Endothelial cell of umbilical vein (primary cell): ENCODE data around the gene POGZ. TPM values are rescaled to one million over a fixed set of nuclear protein-coding genes. Genes with fewer than 3 reads are reported as not detected.

ENCODE experiments used
- BruUV-seq: library from RNA; stranded (reverse); fragments of 400-500 nt; replicated peaks from 2 replicates; lab custom pipeline; 2021; lab: Mats Ljungman, UMichigan
- CTCF ChIA-PET: fragments of 300-600, 350-600 bp; sonication (Branson Sonifier 250); formaldehyde crosslinking; loops from one replicate; lab custom pipeline; 2021; ENCODE audit warnings: antibody characterized with exemption, inconsistent platforms; lab: Charles Lee
- POLR2A ChIA-PET: fragments of 300-600, 350-600 bp; sonication (Branson Sonifier 250); formaldehyde crosslinking; loops from one replicate; lab custom pipeline; 2021; ENCODE audit warnings: antibody characterized with exemption, inconsistent platforms; lab: Charles Lee
- DNase-seq: peaks from one replicate; pipeline ENCODE4 v3.0.0-alpha.2; 2011; ENCODE audit warnings: low read depth, low spot score
- FAIRE-seq: peaks from 2 replicates; lab custom pipeline; 2011; peaks lifted over from hg19 to GRCh38; lab: Jason Lieb, UNC
- H2AFZ ChIP-seq: 2 replicates; pipeline ENCODE4 v1.6.0; 2012; ENCODE audit warnings: low read depth, low read length, control low read depth, inconsistent platforms
- H3K27ac ChIP-seq: 2 replicates; pipeline ENCODE4 v1.5.1; 2011; ENCODE audit warnings: low read depth, mild to moderate bottlenecking, control low read depth, low read length, moderate library complexity; ENCODE audit not compliant: insufficient read depth
- H3K27me3 ChIP-seq, 2 experiments: 2 replicates each; pipeline versions ENCODE4 v1.6.0 to v1.6.1; 2011; ENCODE audit warnings: low read length in 2 of 2, mixed read lengths in 1 of 2; ENCODE audit not compliant: control insufficient read depth in 2 of 2, insufficient read depth in 2 of 2
- H3K36me3 ChIP-seq, 2 experiments: 2 replicates in 1 of 2; 3 replicates in 1 of 2; pipeline ENCODE4 v1.5.1; 2011; ENCODE audit warnings: low read length in 2 of 2, mild to moderate bottlenecking in 1 of 2, moderate library complexity in 1 of 2; ENCODE audit not compliant: control insufficient read depth in 2 of 2, insufficient read depth in 2 of 2; ENCODE audit errors: extremely low read depth in 1 of 2
- H3K4me1 ChIP-seq: 3 replicates; pipeline ENCODE4 v1.5.1; 2011; ENCODE audit warnings: mild to moderate bottlenecking, low read length; ENCODE audit not compliant: control insufficient read depth, insufficient read depth; ENCODE audit errors: extremely low read depth
- H3K4me2 ChIP-seq: 2 replicates; pipeline ENCODE4 v1.6.1; 2011; ENCODE audit warnings: low read length, control low read depth, mixed read lengths; ENCODE audit not compliant: insufficient read depth
- H3K4me3 ChIP-seq, 3 experiments: fragments of 200-600 bp in 1 of 3; sonication (generic), shearing (Covaris generic) in 1 of 3; replicated peaks in 1 of 3; 2 replicates each; pipeline ENCODE4 v1.5.1; 2011 to 2016; ENCODE audit warnings: control low read depth in 3 of 3, low read length in 3 of 3, mild to moderate bottlenecking in 2 of 3, inconsistent platforms in 1 of 3, low read depth in 1 of 3, moderate library complexity in 1 of 3; ENCODE audit not compliant: insufficient read depth in 1 of 3
- H3K79me2 ChIP-seq: 2 replicates; pipeline ENCODE4 v1.6.0; 2012; ENCODE audit warnings: low read length, inconsistent platforms; ENCODE audit not compliant: control insufficient read depth, insufficient read depth
- H3K9ac ChIP-seq: replicated peaks from 2 replicates; pipeline ENCODE3; 2011; ENCODE audit warnings: low read length, control low read depth; ENCODE audit not compliant: insufficient read depth; ENCODE audit errors: extremely low read depth
- H3K9me1 ChIP-seq: replicated peaks from 3 replicates; pipeline ENCODE4 v1.6.0; 2011; ENCODE audit warnings: mild to moderate bottlenecking, low read length; ENCODE audit not compliant: control insufficient read depth, insufficient read depth; ENCODE audit errors: extremely low read depth
- H3K9me3 ChIP-seq: replicated peaks from 2 replicates; pipeline ENCODE4 v1.5.1; 2012; ENCODE audit warnings: low read length, inconsistent platforms; ENCODE audit not compliant: control insufficient read depth, insufficient read depth
- H4K20me1 ChIP-seq: replicated peaks from 2 replicates; pipeline ENCODE3; 2011; ENCODE audit warnings: mild to moderate bottlenecking, low read length; ENCODE audit not compliant: control insufficient read depth, insufficient read depth; ENCODE audit errors: extremely low read depth
- CTCF ChIP-seq, 2 donors: IDR thresholded peaks; 1 replicate in 1 of 2; 2 replicates in 1 of 2; pipeline ENCODE4 v1.5.1; 2011; ENCODE audit warnings: low read length in 2 of 2, mild to moderate bottlenecking in 2 of 2, moderate library complexity in 2 of 2, control low read depth in 1 of 2, inconsistent platforms in 1 of 2, low read depth in 1 of 2; ENCODE audit not compliant: insufficient read depth in 1 of 2; ENCODE audit errors: extremely low read depth in 1 of 2
- EZH2 ChIP-seq: IDR thresholded peaks from 2 replicates; pipeline ENCODE4 v1.6.1; 2012; ENCODE audit warnings: borderline replicate concordance, low read depth, mild to moderate bottlenecking, moderate library complexity, low read length, inconsistent platforms; ENCODE audit not compliant: severe bottlenecking
- FOS ChIP-seq: IDR thresholded peaks from 2 replicates; pipeline ENCODE4 v1.6.1; 2011; ENCODE audit warnings: mild to moderate bottlenecking, low read length, moderate library complexity, borderline replicate concordance; ENCODE audit not compliant: insufficient read depth
- GATA2 ChIP-seq: IDR thresholded peaks from 2 replicates; pipeline ENCODE4 v1.7.0; 2011; ENCODE audit warnings: low read depth, mild to moderate bottlenecking, moderate library complexity, mixed read lengths, low read length; ENCODE audit not compliant: insufficient read length, insufficient read depth
- JUN ChIP-seq: IDR thresholded peaks from 2 replicates; pipeline ENCODE4 v1.6.1; 2011; ENCODE audit warnings: borderline replicate concordance, low read depth; ENCODE audit not compliant: insufficient read length, insufficient read depth
- MAX ChIP-seq: IDR thresholded peaks from 2 replicates; pipeline ENCODE4 v1.6.1; 2011; ENCODE audit not compliant: insufficient read depth, insufficient read length
- MYC ChIP-seq: IDR thresholded peaks from one replicate; pipeline ENCODE4 v1.6.1; 2011; ENCODE audit warnings: mild to moderate bottlenecking, low read depth, low read length
- POLR2A ChIP-seq: IDR thresholded peaks from 2 replicates; pipeline ENCODE4 v1.6.1; 2012; ENCODE audit warnings: low read depth, mild to moderate bottlenecking, control low read depth, low read length
- POLR2AphosphoS5 ChIP-seq: IDR thresholded peaks from 2 replicates; pipeline ENCODE4 v1.6.1; 2012; ENCODE audit warnings: low read depth, mild to moderate bottlenecking, control low read depth, low read length, moderate library complexity; ENCODE audit not compliant: insufficient read depth
- dilution Hi-C: fragments of 300-500 bp; cut with MboI; formaldehyde crosslinking; loops from one replicate; pipeline ENCODE4 v1.15.0; 2019; ENCODE audit warnings: low sequenced_read_pairs; ENCODE audit not compliant: extremely low pct_ligation_motif_present
- intact Hi-C: fragments of 100-400 bp; cut with micrococcal nuclease; formaldehyde crosslinking; loops from one replicate; pipeline ENCODE4 v1.10.0; 2022
- polyA plus RNA-seq, 4 experiments: library from polyadenylated mRNA; depleted of rRNA in 3 of 4; stranded (reverse) in 3 of 4; unstranded in 1 of 4; fragments of >200 nt; gene quantifications; 2 replicates each; pipeline versions ENCODE4 v1.2.1 to v1.2.3, GENCODE V29; 2011 to 2012; ENCODE audit warnings: missing spikeins in 1 of 4
- total RNA-seq: library from RNA; stranded (reverse); gene quantifications from 2 replicates; pipeline ENCODE4 v1.2.3, GENCODE V29; 2021

Gene POGZ
- total and polyA plus RNA-seq, 2 donors (not counting 3 experiments of a cell fraction or from before 2014, with no cell fraction given), result 50.7 to 96.7 TPM

- Histone ChIP-seq H3K36me3 (no peaks in the 10 kb centered on the region), H3K9me3 (no peaks in the 10 kb centered on the region), H3K4me3 (no peak overlapping the region), H3K4me2 (no peak overlapping the region), H3K9me1 (no peaks in the 10 kb centered on the region), H3K9ac (no peak overlapping the region), H4K20me1 (no peaks in the 10 kb centered on the region), H3K27me3 (no peaks in the 10 kb centered on the region), H3K79me2 (no peaks in the 10 kb centered on the region), H2AFZ (no peak overlapping the region), H3K27ac (no peak overlapping the region), H3K4me1 (peaks cover 8% of the 10 kb centered on the region)
- TF ChIP-seq CTCF (IDR thresholded peaks at IDR 0.05; ENCODE audit: extremely low read depth in 1 of 2, insufficient read depth in 1 of 2, low read depth in 1 of 2, low read length in 2 of 2), result no peak
- no peak for TF ChIP-seq JUN
- TF ChIP-seq POLR2A, result no peak
- TF ChIP-seq MYC, result no peak
- no peak for TF ChIP-seq FOS
- TF ChIP-seq POLR2AphosphoS5, result no peak
- TF ChIP-seq MAX, result no peak
- TF ChIP-seq GATA2, result no peak
- TF ChIP-seq EZH2, result no peak
- BruUV-seq, result no TSS peak
- DNase-seq, result no peak
- POLR2A ChIA-PET, result interaction anchor here (0.6 kb wide), 1 partner anchor 89 kb away, joined by 3 read pairs; the partner anchor contains the start of gene POGZ
- dilution Hi-C loops, result no loop called here
- no peak for FAIRE-seq
- intact Hi-C loops, result no loop called here
- CTCF ChIA-PET, result interaction anchor here (0.8 to 2.0 kb wide), 3 partner anchors 15 to 30 kb away, joined by 4 to 10 read pairs (median 5); no protein-coding TSS in a partner anchor
These were observed 88.9 kb downstream of the POGZ start for GRCh38 chr1:151370211-151370911.
